Hepatic stellate cell (primary cell): ENCODE results near the gene SERTM2.
"Not testable (repeated sequence)": the region's sequence is repeated elsewhere in the genome, so short reads cannot be mapped to it uniquely, and the experiment has no call there.

Experiments used
- DNase-seq: peaks from one replicate; pipeline ENCODE4 v3.0.0; 2011; ENCODE audit warnings: low spot score

SERTM2 gene

DNA sequence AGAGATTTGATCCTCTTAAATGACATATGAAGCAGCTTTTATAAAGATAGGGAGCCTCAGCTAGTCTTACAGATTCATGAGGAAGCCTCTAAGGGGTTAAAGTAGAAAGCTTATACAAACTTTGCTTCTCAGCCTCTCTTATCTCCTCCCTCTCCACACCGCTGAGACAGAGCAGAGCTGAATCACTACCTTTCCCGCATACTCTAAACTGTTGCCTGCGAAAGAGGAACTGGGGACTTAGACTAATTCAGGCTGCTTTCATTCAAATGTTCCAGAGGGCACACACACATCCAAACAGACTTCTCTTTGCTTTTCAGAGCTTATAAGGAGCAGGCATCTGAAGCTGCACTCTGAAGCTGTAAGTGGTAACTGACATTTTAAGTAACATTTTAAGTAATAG is at the start of gene SERTM2:
SERTM2 (plus strand) TSS at position 169 of the 400 bp plus-strand sequence. CDS start 7,213 bp downstream, outside the sequence.
- no peak for DNase-seq

DNA sequence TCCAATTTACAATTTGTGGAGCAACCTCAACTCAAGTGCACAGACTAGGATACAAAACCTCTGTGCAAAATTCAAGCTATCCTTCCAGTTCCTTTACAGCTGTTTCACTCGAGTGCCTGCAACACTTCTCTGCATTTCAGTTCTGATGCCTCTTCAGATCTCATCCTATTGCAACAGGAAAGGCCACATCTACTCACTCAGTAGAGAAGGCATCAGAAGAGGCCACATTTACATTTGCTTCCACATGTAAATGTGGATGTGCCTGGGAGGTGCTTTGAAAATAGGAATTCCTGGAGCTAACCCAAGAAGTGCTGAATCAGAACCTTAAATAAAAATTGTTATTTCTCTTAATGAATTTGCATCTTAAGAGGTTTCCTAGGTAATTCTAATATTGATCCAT is 45.8 kb upstream of the SERTM2 start:
- no peak for DNase-seq

DNA sequence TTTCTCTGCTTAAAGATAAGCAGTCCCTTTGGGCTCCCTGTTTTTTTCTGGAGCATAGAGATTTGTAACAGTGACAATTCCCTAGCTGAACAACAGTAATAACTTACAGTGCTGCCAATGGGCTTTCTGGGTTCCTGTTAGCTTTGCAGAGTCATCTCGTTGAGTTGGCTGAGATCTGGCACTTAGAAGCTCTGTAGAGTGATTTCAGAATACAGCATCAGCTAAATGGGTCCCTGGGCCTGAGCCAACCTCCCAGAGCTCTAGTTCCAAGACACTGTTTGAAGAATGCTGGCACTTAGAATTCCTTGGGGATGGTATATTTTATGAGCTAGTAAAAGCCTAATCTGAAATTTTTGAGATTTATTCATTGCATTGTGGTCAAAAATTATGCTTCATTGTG is 43.5 kb upstream of the SERTM2 start:
- no peak for DNase-seq

DNA sequence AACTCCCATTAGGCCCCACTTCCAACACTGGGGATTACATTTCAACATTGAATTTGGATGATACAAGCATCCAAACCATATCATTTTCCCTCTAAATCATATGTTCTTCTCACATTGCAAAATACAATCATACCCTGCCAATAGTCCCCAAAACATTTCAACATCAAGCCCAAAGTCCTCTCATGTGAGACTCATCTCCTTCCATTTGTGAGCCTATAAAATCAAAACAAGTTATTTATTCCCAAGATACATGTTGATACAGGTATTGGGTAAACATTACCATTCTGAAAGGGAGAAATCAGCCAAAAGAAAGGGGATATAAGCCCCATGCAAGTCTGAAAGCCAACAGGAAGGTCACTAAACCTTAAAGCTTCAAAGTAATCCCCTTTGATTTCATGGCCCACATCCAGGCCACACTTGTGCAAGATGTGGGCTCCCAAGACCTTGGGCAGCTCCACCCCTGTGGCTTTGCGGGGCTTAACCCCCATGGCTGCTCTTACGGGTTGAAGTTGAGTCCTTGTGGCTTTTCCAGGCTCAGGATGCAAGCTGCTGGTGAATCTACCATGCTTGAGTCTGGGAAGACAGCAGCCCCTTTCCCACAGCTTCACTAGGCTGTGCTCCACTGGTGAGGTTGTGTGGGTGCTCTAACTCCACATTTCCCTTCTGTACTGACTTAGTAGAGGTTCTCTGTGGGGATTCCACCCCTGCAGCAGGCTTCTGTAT is 40.6 kb upstream of the SERTM2 start:
- DNase-seq = no peak

DNA sequence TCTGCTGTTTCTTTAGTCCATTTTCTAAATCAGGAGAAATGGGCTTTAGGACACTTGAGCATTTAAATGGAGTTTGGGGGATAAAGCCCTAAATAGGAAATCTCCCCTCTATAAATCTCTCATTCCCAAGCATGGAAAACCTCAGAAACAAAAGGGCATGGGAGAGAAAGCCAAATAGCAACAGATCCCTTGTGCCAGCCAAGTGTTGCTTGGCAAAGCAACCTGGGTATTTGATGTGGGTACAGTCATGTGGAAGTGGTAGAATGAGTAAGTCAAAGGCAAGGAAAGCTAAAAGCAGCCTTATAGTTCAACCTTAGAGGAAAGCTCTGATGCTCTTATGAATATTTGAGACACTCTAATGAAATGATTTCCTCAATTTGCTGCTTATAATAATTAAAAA is 29.5 kb upstream of the SERTM2 start:
- no peak for DNase-seq

DNA sequence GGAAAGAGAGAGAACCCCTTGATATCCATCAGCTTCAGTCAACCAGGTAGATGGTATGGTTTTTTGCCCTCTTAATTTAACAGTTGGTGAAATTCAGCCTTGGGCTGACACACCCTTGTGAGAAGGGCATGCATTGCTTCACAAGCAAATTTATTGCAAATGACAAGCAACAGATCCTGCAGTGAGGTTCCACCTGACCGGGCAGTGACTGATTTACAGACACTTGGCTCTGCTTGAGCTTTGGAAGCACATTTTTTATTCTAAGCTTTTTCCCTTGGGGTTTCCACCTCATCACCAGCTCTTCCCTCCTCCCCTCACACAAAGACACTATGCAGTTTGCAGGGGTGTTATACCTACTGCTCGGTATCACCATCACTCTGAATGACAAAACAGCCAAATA is 28.3 kb upstream of the SERTM2 start:
- DNase-seq = no peak

DNA sequence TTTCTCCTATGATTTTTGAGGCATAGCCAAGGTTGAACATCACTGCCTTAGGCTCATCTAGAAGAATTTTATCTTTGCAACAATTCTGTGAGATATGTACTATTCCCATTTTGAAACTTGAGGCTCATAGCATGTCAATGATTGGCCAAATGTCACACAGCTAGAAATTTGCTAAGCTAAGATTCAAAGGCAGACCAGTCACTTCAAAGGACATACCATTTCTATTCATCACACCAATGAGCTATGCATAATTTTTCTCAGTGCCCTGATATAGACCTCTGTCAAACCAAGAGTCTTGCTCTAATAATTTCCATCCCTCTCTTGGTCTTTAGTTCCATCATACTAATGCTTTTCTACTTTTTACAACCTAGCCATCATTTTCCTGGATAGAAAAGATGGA is 27.6 kb upstream of the SERTM2 start:
- DNase-seq = no peak

DNA sequence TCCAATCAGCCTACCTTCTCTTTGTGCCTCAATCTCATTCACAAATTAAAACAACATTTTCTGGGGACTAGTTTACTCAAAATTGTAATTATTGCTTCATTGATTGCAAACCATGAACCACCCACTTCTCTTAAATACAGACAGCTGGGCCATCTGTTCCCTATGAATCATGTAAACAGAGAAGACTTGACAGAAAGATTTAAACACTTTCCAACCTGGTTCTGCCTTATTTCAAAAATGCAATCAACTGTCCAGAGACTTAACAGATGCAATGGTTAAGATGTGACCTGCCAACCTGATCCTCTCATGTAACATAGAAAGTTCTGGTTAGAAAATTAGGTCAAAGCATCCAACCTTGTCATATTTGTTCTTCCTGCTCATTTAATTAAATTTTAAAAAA is 20.8 kb upstream of the SERTM2 start:
- DNase-seq = no peak

DNA sequence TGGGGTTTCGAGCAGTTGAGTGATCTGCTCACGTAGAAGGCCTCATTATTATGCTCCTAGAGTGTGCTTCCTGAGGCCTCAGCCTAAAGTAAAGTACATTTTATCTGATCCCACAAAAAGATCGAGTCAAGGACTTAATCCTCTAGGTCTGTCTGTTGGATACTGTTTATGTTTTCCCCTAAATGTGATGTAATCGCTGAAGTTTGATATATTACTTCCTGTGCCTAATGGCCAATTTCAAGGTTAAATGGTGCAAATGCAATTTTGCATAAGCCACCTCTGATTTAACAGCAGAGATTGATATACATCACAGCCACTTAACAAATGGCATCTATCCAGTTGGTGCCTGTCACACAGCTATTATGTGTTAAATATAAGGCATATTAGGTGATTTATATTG is 19.4 kb upstream of the SERTM2 start:
- DNase-seq = no peak

DNA sequence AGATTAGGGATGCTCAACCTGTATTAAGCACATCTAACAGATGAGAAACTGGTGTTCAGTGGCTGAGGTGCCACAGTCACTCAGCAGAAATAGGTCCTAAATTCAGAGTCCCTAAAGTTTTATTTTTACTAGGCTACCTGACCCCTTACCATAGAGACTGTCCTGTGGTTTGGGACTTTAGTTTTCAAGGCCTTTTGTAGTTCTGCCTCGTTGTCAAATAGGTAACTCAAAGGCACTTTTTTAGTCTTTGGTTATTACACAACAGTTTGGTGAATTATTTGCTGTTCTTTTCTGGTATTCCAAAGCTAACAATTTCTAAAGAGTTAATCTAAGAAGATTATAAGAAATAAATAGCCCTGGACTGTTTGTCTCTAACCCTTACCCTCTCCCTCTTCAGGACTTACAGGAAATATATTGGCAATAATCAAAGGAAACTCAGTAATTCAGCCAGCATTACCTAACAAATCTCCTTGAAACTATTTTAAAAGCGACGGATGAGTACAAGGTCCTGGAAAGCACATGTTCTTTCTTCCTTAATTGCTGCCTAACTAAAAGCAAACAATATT is 12.8 kb upstream of the SERTM2 start:
- no peak for DNase-seq

DNA sequence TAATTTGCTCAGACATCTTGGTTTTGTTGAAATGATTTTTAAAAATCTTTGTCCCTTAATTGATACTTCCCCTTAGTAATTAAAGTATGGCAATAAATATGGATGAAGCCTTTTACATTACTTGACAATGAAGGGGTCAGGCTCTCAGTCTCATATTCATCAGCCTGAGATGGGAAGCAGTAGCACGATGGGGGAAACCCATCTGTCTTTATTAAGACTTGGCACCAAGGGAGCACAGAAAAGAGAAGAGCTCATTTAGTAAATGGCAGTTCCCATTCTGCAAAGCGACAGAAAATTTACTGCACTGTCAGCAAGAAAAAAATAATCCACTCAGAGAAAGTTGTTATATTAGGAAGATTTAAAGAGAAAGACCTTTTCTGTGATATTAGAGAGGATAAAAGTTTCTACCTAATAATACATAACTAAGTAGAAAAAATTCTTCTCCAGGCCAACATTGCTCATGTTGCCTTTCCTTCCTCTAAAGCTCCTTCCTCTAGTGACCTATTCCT is 7.9 kb upstream of the SERTM2 start:
- DNase-seq = no peak

DNA sequence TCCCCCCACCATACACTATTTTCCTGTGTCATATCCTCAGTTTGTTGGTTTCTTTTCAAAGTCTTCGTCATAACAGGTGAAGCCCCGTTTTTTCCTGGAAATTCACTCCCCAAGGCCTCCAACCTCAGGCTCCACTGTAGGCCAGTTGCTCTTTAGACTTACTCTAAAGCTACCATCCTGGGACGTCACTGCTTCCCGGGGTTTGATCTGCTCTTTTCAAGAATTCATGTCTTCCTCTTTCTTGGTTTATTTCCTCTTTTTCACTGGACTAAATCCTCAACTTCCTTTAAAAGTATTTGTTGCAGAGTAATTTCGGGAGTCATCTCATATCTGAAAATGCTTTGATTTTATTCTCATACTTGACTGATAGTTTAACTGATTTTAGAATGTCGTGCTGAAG is 6.5 kb upstream of the SERTM2 start:
- DNase-seq = no peak

DNA sequence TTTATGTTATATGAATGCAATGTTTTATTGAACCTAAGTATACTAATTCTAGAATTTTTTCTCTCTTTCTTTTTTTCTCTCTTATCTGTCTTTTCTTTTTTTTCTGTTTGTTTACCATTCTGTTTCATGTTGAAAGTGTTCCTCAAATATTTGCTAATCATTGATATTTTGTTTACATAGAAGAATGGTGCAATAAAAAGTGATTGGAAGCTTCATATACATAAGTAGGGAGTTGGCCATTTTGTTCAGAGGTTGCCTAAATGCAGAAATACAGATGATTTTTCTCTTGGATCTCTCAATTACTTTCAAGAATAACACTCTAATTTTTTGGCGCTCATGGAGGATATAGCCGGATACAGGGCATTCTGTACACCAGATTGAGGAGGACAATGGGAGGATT is 5.7 kb upstream of the SERTM2 start:
- DNase-seq = no peak

DNA sequence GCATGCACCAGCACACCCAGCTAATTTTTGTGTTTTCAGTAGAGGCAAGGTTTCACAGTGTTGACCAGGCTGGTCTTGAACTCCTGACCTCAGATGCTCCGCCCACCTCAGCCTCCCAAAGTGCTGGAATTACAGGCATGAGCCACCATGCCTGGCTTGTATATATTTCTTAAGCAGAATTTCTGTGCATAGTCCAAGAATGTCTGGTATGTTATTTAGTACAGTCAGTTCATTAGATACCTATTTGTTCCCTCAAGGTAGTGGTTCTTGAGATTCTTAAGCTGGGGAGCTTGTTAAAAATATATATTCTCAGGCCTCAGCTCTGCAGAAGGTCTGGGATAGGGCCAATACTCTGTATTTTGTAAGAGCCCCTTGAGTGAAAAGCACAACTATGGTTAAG is 4.6 kb upstream of the SERTM2 start:
- no peak for DNase-seq

DNA sequence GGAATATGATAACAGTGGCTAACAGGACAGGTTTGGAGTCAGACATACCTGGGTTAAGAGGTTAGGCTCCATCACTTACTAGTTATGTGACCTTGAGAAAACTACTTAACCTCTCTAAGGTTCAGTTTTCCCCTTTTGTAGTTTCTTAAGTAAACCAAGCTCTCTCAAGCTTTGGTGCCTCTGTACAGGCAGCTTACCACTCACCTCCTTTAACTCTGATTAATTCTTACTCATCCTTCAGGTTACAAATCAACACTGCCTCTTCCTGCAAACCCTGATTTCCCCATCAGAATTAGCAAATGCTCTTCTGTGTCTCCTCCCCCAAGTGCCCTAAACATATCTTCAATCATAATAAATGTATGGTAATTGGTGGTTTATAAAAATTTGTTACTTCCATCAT is 3.5 kb upstream of the SERTM2 start:
- no peak for DNase-seq

DNA sequence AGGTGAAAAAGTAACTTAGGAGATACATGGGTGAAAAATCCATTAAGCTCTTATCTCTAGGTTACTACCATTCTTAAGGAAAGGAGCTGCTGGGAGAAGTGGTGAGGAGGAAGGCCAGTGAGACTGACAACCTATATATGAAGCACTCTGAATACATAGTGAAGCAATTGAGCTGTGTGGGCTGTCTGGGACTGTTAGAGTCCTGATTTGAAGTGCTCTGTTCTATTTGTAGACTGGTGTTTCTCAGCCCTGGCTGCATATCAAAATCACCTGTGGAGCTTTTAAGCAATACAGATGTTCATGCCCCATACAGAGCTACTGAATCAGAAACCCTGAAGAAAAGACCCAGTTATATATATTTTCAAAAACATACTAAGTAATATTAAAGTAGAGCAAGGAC is 3.9 kb downstream of the SERTM2 start:
- no peak for DNase-seq

DNA sequence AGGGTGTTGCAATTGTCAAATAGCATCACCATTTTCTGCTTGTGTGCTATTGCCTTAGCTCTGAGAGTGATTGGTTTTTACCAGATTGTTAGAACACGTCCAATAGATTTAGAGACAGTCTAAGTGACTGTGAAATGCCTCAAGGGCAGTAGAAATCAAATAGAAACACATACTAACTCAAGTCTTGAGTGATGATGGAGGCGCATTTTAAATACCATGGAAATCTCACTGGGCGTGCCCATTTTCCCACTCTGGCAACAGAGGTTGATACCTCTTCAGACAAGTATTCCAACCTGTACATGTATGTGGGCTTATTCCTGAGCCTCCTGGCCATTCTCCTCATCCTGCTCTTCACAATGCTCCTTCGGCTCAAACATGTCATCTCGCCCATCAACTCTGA is 7.2 kb downstream of the SERTM2 start:
- DNase-seq = no peak

DNA sequence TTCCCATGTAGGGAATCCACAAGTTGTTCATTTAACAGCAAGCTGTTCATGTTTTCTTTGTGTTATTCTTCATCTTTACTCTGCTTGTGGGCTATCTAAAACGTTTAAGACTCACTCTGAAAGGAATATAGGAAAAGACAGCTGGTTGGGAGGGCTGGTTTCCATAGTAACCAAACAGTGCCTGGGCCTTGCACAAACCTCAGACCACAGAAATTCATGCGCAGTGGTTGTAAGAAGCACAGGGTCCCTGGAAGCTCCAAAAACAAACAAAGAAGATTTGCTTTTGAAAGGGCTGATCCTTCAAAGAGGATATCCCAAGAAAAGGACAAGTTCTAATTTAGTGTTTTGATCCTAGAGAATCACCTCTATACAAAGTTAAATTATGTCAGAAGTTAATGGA is 7.8 kb downstream of the SERTM2 start:
- DNase-seq = no peak

DNA sequence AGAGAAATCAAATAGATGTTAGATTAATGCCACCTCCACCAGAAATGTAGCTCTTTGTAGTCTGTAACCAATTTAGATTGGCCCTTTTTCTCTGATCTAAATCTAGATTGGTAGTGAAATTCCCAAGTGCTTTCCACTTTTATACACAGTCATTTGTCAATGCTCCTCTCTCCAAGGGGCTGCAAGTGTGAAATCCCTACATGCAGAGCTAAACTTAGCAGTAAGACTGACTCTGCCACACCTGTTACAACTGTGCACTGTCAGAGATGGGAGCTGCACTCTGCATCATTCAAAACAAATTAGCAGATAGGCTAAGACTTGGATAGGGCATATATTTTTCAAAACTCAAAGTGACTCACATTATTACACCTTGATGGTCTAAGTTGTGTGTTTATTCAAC is 9.1 kb downstream of the SERTM2 start:
- DNase-seq = no peak

DNA sequence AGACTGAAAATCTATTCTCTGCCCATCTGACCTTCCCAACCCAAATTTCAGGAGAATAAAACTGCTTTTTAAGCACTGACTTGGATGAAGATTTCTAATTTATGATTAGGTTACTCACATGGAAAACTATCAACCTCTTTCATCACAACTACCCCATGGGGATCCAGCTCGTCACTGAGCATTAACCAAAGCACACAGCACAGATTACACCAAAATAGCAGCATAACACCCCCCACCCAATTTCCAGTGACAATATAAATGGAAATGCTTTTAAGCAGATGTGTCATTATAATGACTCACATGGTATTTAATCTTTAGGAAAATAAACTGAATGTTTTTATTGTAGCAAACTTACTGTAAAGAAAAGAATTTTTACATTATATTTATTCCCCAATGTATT is 9.7 kb downstream of the SERTM2 start:
- DNase-seq = no peak

DNA sequence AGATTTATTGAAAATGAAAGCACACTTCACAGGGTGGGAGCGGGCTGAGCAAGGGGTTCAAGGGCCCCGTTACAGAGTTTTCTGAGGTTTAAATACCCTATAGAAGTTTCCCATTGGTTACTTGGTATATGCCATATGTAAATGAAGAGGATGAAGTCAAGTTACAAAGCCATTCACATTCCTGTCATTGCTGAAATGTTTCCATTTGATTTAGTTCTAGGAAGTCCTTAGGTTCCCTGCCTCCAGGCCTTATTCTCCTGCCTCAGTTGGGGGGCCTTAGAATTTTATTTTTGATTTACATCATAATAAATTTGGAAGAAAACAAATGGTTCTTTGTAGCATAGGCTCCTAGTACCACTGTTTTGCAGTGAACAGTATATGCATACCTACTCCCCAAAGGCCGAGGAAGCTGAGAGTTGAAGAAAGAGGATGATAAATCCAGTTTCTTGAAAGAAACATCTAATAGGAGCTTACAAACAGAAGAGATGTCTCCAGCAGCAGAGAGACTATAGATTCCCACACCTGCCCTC is 31.8 kb downstream of the SERTM2 start:
- no peak for DNase-seq

DNA sequence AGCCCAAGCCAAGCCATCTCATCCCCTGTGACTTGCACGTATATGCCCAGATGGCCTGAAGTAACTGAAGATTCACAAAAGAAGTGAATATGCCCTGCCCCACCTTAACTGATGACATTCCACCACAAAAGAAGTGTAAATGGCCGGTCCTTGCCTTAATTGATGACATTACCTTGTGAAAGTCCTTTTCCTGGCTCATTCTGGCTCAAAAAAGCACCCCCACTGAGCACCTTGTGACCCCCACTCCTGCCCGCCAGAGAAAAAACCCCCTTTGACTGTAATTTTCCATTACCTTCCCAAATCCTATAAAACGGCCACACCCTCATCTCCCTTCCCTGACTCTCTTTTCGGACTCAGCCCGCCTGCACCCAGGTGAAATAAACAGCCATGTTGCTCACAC is 37.8 kb downstream of the SERTM2 start:
- DNase-seq = not testable (repeated sequence)

DNA sequence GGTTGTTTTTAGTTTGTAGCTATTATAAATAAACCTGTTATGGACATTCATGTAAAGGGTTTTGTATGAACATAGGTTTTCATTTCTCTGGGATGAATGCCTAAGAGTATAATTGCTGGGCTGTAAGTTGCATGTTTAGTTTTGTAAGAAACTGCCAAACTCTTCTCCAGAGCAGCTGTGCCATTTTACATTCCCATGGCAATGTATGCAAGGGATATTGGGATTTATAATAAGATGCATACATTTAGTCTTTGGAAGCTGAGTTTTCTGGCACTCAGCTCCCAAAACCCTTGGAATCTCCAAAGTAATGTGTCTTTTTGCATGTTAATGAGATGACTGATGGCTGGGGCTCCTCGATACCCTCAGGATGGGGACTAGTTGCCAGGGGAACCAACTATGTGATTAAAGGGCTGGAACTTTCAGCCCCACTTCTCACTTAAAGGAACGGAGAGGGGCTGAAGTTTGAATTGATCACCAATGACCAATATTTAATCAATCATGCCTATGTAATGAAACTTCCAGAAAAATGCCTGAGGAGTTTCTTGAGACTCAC is 44.0 kb downstream of the SERTM2 start:
- DNase-seq = no peak

DNA sequence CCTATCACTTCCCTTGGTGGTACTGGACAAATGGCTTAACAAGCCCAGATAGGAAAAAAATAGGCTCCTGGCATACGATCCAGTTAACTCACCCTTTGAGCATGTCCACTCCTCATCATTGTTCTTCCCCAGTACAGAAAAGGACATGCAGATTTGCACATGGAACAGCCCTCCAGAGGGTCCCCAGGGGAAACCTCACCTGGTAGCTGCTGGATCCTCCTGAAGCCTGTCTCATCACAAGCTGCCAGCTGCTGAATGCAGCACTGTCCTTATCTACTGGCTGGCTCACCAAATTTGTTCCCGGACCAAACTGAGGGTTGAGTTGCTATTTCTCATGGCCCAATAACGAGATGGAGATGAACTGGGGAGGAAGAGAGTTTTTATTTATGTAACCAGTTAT is 49.4 kb downstream of the SERTM2 start:
- no peak for DNase-seq
